HG03378 (cell line): ENCODE data around the gene REPS1.
"Not testable (repeated sequence)": the region's sequence is repeated elsewhere in the genome, so short reads cannot be mapped to it uniquely, and the experiment has no call there.

Experiments
- ATAC-seq: cut with Tn5 transposase; IDR thresholded peaks from one replicate; pipeline ENCODE4 v1.9.1; 2021; ENCODE audit warnings: mild to moderate bottlenecking, moderate library complexity; ENCODE audit not compliant: unreplicated experiment

The REPS1 gene

DNA sequence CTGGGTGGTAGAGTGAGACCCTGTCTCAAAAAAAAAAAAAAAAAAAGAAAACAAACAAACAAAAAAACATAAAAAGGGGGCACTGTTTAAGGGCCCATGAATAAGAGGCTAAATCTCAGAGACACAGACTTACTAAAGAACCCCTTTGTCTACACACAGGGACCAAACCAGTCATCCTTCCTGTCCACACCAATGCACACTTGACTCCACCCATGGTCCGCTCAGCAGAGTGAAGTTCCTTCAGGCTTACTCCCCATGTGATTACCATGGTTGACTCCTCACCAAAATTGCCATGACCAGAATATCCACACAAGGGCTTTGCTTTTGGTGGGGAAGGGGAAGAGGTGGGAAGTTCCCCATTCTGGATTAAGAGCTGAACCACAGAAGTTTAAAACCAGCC lies 19.4 kb upstream of the REPS1 start:
- ATAC-seq, result no peak

DNA sequence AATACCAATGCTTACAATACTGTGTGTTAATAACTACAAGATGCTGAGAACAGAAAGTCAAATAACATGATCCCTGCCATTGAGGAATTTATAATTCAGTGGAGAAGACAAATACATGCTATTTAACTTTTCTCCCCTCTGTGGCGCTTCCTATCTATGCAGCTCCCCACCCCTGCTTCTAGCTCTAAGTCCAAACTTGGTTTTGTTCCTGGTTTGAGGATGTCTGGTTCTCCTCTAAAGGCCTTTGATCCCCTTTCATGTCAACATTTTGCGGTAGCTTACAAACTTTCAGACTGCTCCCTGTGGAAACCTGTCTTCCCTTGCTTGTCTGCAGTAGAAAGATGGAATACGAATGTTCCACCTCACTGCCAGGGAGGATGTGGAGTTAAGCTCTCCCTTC lies 18.4 kb upstream of the REPS1 start:
- ATAC-seq, result no peak

DNA sequence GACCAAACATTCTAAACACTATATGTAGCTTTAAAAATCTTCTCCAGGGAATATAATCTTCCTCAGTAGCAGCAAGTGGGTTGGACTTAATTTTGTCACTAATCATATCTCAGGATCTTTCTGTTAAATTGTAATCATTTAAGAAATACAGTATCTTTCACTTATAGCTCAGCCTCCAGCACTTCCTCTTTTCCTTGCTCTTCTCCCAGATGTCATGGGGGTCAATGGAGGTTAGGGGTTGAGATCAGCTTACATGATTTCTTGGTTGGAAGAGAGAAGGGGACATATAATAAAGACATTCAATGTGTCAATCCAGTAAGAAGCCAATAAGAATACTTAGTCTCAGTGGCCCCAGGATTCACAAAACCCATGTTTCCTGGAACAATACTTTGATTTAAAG lies 15.7 kb upstream of the REPS1 start:
- ATAC-seq, result no peak

DNA sequence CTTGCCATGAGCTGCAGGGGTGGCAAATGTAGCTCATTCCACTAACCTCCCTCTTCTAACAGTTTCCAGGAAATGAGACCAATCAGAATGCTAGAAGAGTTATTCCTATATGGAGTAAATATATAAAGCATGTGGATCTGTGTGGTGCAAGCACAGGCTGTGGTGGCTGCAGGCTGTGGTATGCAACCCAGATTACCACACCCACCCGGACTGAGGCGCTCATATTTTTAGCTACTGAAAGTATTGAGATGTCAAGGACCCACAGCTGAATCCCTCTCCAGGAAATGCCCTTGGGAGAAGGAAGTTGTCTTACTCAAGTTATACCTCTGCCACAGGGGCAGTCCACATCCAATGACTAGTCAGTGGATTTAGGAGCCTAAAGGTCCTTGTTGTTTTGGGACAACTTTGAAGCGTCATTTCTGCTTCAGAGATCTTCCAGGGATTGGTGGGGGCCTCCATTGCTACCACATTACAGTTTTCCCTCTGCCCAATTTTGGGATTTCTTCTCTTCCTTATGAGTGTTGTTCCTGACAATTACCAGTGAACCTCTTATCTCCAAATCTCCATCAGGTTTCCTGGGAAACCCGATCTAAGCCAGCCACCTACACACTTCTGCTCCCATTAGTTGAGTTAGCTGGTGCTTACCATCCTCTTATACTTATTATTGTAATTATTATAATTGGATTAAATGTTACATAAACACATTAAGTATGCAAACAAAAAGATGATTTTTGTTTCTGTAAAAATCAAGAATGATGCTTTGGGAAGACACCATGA lies 12.1 kb upstream of the REPS1 start:
- no peak for ATAC-seq

DNA sequence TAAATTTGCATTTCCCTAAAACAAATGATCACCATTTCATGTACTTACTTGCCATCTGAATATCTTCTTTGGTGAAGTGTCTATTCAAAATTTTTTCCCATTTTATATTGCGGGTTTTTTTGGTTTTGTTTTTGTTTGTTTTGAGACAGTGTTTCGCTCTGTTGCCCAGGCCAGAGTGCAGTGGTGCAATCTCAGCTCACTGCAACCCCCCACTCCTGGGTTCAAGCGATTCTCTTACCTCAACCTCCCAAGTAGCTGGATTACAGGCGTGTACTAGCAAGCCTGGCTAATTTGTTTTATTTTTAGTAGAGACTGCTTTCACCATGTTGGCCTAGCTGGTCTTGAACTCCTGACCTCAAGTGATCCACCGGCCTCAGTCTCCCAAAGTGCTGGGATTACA lies 9.1 kb upstream of the REPS1 start:
- no peak for ATAC-seq

DNA sequence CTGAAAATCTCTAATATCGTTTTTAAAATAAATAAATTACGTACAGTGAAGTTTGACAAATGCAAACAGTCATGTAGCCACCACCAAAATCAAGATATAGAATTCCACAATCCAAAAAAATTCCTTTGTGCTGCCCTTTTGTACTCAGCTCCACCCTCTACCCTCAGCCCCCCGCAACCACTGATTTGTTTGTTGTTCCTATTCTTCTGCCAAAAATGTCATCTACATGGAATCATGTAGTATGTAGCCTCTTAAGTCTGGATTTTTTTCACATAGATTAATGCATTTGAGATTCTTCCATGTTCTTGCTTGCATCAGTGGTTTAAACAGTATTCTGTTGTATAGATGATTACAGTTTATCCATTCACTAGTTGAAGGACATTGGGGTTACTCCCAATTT lies 8.5 kb upstream of the REPS1 start:
- no peak for ATAC-seq

DNA sequence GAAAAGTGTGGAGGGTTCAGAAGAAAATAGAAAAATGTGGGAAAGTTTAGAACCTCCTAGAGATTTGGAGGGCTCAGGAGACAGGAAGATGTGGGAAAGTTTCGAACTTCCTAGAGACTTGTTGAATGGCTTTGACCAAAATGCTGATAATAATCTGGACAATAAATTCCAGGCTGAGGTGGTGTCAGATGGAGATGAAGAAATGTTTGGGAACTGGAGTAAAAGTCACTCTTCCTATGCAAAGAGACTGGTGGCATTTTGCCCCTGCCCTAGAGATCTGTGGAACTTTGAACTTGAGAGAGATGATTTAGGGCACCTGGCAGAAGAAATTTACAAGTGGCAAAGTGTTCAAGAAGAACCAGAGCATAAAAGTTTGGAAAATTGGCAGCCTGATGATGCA lies 5.4 kb upstream of the REPS1 start:
- ATAC-seq, result not testable (repeated sequence)

DNA sequence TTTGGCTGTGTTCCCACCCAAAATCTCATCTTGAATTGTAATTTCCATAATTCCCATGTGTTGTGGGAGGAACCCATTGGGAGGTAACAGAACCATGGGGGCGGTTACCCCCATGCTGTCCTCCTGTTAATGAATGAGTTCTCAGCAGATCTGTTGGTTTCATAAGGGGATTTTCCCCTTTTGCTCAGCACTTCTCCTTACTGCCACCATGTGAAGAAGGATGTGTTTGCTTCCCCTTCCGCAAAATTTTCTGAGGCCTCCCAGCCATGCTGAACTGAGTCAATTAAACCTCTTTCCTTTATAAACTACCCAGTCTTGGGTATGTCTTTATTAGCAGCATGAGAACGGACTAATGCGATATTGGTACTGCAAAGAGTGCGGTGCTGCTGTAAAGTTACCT lies 4.9 kb upstream of the REPS1 start:
- not testable (repeated sequence) for ATAC-seq

DNA sequence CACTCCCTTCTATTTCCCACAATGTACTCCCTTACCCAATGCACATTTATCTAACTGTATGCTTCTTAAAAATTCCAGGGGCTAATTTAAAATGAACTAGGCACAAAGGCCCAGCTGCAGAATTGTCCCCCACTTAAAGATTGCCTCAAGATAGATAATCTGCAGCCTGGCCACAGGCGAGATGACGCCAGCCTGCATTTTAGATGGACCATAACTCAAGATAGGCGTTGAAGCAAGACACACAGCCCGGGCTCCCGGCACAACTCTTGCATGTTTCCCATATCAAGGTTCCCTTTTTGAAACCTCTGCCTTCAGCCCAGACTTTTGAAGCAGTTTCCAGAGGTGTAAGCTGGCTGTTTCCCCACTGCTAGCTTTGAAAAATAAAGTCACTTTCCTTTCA lies 3.2 kb upstream of the REPS1 start:
- ATAC-seq, result no peak

DNA sequence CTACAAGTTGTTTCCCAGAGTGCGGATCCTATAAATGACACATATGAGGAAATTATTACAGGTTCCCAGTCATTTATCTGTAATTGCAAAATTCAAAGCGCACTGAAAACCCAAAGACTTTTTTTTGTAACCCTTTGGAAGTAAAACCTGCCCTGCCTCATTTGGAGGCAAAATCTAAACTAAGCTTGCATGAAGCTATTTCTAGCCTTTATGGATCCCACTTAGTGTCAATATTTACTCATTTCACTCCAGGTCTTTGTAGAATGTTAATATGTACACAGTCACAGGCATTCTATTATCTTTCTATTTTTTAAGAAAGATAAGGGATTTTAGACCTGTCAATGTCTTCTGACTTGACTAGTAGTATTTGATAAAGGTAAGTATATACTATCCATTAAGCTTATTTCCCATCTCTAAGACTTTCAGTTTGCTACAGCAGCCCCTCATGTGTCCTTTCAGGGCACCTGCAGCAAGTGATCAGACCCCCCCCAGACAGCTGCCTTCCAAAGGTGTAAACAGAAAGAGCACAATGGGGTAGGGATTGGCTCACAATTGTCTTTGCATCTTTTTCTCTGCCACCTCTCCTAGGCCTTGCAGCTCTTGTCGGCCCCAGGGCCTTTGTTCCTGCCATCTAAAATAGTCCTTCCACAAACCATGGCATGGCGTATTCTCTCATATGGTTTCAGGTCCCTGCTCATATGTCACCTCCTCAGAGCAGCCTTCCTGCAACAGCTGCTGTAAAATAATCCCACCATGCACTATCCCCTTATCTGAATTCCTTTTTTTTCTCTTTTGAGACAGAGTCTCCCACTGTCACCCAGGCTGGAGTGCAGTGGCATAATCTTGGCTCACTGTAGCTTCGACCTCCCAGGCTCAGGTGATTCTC lies 1.3 kb upstream of the REPS1 start:
- no peak for ATAC-seq

DNA sequence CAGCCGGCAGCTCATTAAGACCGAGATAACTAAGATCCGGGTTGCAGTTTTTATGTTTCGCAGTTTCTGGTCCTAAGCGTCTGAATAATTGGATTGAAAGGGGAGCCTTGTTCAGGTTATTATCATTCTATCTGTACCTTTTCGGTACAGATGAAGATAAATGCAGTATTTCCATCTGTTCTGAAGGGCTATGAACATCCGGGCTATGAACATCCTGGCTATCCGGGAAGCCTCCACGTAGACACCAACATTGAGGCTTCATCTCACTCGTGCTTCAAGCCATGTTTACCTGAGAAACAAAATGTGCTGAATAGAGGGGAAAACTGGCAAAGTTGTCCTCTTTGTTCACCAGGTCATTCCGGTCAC lies 399 bp upstream of the REPS1 start:
- peak; percentile 25 for ATAC-seq

DNA sequence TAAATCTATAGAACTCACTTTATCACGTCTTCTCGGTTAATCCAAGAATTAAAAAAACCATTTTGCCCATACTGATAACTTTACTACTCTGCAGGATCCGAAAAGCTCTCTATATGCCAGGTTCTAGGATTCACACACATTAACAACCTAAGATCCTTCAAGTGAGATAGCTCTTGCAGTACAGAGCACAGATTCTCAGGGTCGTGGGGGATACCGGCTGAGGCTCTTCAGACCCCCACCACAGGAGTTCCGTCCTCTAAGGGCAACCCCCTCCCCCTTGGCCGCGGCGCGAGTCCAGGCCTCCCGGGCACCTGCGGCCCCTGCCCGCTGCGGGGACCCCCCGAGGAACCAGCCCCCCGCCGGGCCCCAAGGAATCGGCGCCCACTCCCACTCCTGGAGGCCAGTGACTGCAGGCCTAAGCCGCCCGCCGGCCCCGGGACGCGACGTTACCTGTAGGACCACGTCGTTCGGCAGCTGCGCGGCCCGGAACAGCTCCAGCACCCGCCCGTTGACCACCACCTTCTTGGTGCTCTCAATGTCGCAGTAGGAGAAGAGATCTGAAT lies 892 bp downstream of the REPS1 start:
- peak; percentile 10 for ATAC-seq

DNA sequence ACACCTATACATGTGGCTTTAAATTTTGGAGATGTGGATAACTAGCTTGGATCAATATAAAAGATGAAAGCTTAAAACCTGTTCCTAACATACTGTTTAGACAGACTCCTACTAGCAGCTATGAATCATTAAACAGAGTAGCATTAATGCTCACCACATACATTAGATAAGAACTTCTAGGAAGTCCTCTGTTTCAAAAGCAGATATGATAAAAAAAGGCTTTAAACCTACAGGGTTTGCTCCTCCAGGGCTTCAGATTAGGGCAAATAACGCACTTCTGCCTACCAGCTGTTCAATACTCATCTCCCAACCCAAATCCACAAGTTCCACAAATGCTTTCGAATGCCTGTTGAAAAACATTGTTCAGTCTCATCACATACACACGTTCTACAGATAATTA lies 1.5 kb downstream of the REPS1 start:
- ATAC-seq, result no peak

DNA sequence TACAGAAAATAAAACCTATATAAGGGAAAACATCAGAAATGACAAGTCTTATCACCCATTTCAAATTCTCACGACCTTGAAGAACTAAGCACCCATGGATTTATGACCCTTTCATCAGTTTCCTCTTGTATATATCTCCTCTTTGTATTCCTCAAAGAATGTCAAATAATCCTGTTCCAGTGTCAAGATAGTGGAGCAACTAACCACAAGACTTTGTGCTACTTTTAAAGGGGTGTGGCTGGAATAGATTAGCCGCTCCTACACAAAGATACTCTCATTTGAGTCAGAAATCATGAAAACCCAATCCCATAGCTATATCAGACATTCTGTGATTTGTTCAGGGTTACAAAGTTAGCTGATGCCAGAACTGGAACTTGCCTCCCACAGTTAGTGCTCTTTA lies 6.6 kb downstream of the REPS1 start:
- no peak for ATAC-seq

DNA sequence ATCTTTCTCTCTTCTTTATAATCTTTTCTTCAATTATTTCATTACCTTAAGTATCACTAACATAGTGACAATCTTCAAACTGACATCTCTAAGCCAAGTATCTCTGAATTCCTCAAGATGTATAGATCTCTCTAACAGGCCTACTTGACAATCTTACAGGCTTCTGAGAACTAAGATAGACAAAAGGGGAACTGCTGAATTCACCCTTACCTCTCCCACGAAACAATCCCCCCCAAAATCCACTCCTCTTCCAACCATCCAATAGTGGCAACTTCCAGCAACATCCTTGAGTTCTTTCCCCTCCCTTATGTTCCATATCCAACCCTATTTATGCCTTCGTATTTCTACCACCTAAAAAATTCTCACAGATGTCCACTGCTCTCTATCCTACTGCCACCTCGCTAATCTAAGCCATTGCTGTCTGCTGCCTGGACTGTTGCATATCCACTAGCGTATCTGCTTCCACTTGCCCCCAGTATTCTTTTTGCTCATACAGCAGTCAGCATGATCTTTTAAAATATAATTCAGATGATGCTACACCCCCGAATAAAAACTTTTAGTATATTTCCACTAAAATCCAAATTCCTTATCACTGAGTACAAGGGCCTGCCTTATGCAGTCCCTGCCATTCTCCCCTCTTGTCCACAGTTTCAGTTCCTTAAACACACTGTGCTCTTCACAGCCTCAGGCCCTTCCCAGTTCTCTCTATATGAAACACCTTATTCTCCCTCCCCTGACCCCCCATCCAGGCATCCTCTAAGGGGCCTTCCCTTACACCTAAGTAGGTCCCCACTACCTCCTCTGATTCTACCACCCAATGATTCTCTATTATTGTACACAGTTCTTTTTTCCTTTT lies 8.0 kb downstream of the REPS1 start:
- peak; percentile 65 for ATAC-seq

DNA sequence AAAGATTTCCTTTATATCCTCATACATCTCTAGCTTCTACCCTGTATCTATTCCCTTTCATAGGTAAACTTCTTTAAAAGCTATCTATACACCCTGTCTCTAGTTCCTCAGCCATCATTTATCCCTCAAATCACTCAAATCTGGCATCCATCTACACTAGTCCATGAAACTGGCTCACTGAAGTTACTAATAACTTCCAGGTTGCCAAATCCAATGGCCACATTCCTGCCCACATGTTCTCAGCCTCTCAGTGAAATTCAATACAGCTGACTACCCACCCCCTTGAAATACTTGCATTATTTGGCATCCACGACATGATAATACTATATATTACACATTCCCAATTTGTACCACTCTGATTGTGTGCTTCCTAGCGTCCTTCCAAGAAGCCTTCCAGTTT lies 8.7 kb downstream of the REPS1 start:
- no peak for ATAC-seq

DNA sequence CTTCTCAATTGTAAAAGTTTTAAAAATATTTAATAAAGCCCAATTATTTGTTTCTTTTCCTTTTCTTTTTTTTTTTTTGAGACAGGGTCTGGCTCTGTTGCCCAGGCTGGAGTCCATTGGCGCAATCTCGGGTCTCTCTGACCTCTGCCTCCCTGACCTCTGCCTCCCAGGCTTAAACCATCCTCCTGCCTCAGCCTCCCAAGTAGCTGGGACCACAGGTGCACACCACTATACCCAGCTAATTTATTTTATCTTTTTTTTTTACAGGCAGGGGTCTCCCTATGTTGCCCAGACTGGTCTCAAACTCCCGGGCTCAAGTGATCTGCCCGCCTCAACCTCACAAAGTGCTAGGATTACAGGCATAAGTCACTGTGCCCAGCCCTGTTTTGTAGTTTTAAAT lies 9.8 kb downstream of the REPS1 start:
- ATAC-seq, result no peak

DNA sequence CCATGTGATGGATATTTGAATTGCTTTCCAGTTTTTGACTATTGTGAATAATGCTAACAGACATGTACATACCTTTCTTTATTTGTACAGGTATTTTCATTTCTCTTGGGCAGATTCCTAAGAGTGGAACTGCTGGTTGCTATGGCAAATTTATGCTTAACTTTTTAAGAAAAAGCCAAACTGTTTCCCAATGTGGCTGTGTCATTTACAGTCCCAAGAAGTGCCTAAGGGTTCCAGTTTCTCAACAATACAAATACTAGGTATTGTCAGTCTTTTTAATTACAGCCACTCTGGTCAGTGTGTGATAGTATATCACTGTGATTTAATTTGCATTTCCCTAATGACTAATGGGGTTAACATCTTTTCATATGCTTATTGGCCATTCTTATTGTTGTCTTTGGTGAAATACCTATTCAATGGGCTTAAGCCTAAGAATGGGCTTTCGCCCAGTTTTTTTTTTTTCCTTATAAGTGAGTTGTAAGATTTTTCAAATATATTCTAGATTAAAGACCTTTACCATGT lies 10.3 kb downstream of the REPS1 start:
- ATAC-seq, result no peak

DNA sequence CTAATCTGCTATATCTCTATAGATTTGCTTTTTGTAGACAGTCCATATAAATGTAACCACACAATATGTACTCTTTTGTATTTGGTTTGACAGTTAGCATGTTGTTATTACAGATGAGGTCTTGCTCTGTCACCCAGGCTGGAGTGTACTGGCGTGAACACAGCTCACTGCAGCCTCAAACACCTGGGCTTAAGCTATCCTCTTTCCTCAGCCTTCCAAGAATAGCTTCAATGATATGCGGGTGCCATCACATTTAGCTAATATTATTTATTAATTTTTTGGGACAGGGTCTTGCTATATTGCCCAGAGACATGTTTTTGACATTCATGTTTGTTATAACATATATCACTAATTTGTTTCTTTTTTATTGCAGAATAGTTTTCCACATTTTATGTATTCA lies 10.8 kb downstream of the REPS1 start:
- ATAC-seq, result no peak

DNA sequence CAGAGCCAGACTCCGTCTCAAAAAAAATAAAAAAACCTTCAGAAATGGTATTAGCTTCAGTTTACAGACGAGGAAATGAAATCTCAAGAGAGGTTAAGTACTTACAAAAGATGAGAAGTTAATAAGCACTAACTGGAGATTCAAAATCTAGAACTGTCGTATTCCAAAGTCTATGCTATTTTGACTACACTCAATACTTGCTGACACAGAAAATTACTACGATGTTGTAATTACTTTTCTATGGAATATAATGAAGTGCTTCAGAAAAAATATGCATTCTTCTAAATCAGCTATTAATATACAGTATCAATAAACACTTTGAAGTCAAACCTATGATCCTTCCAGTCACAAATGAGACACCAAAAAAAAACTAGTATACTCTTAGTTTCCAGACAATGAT lies 12.2 kb downstream of the REPS1 start:
- no peak for ATAC-seq
